Lower leg skin (tissue), 4 donors: ENCODE measurements around the gene YKT6. TPM values are rescaled to one million over a fixed set of nuclear protein-coding genes. Genes with fewer than 3 reads are reported as not detected.

Experiments
- DNase-seq, 2 donors: peaks; one replicate each; pipeline ENCODE4 v3.0.0-alpha.2; 2019; ENCODE audit warnings: low spot score in 2 of 2
- H3K4me3 ChIP-seq: fragments of 200-600 bp; sonication (generic); 2 replicates; pipeline ENCODE4 v1.5.1; 2017; ENCODE audit warnings: mild to moderate bottlenecking, low read depth; ENCODE audit not compliant: poor library complexity, severe bottlenecking
- CTCF ChIP-seq, 3 donors: fragments of 450-650 bp; IDR thresholded peaks; one replicate each; pipeline ENCODE4 v1.5.1; 2016; ENCODE audit warnings: antibody characterized with exemption in 3 of 3, mild to moderate bottlenecking in 3 of 3, moderate library complexity in 2 of 3
- POLR2A ChIP-seq, 2 donors: fragments of 450-650 bp; IDR thresholded peaks; one replicate each; pipeline ENCODE4 v1.6.1; 2016 to 2017; ENCODE audit warnings: antibody characterized with exemption in 2 of 2, mild to moderate bottlenecking in 1 of 2, moderate library complexity in 1 of 2
- WGBS, 2 donors: methylation state at CpG; one replicate each; pipeline ENCODE4 v1.1.5; 2018; 5-methylcytosine and 5-hydroxymethylcytosine counted together
- intact Hi-C: fragments of 100-400 bp; cut with DNase I; formaldehyde crosslinking; loops from one replicate; pipeline ENCODE4 v1.15.0; 2023; ENCODE audit warnings: low total_unique reads
- total RNA-seq, 4 donors: library from RNA; depleted of rRNA; stranded (reverse); fragments of >200 nt; gene quantifications; one replicate each; pipeline ENCODE4 v1.1.0, GENCODE V29; 2016

YKT6 gene
- total RNA-seq, 4 donors from 2014 or later: 38.5 to 51.3 (median 44.3) TPM

GRCh38 chr7:44155191-44156185 lies 45.3 kb upstream of the YKT6 start:
- intact Hi-C loops: no loop called here
- no peak overlapping the region for H3K4me3 ChIP-seq
- 83 to 86% methylated on average over 8 of the region's 8 CpGs for WGBS, 2 donors
- TF ChIP-seq CTCF (IDR thresholded peaks at IDR 0.05): no peak
- no peak for TF ChIP-seq POLR2A (IDR thresholded peaks at IDR 0.05)
- DNase-seq: peak in 1 of 2 donors; percentile 63

DNA sequence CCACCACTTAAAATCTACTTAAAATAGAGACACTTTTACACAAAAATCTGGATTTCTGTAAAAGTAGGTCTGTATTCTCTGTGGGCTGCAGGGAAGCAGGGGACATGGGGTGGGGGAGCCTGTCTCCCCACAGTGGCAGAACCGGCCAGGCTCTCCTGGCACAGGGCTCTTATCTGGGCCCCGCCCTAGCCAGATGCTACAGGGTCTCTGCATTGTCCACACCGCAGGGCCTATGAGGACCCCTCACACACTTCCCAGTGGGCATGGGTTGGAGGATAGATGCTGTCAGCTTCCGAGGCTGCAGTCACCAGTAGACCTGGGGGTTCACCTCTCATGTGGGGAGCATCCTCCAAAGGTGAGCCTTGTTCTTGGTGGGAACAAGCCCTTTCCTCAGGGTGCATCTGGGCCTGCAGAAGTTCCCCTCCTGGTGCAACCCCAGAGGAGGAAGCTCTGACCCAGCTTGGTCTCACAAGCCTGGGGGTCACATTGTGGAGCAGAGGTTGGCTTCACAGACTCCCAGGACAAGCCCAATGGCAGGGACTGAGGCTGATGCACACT lies 44.2 kb upstream of the YKT6 start:
- 69 to 83% methylated on average over 3 to 4 of the region's 4 CpGs for WGBS, 2 donors
- TF ChIP-seq POLR2A (IDR thresholded peaks at IDR 0.05): no peak
- TF ChIP-seq CTCF (IDR thresholded peaks at IDR 0.05): no peak
- intact Hi-C loops: no loop called here
- peak in 1 of 2 donors; percentile 74 for DNase-seq
- no peak overlapping the region for H3K4me3 ChIP-seq

- H3K4me3 ChIP-seq: no peak overlapping the region
- intact Hi-C loops: no loop called here
- DNase-seq: peak in 1 of 2 donors; percentile 69
- WGBS, 2 donors: 80 to 89% methylated on average over 12 to 15 of the region's 15 CpGs
- TF ChIP-seq CTCF (IDR thresholded peaks at IDR 0.05) (no peak), POLR2A (IDR thresholded peaks at IDR 0.05) (no peak)
Measured at GRCh38 chr7:44157116-44158080, 43.4 kb upstream of the YKT6 start.

DNA sequence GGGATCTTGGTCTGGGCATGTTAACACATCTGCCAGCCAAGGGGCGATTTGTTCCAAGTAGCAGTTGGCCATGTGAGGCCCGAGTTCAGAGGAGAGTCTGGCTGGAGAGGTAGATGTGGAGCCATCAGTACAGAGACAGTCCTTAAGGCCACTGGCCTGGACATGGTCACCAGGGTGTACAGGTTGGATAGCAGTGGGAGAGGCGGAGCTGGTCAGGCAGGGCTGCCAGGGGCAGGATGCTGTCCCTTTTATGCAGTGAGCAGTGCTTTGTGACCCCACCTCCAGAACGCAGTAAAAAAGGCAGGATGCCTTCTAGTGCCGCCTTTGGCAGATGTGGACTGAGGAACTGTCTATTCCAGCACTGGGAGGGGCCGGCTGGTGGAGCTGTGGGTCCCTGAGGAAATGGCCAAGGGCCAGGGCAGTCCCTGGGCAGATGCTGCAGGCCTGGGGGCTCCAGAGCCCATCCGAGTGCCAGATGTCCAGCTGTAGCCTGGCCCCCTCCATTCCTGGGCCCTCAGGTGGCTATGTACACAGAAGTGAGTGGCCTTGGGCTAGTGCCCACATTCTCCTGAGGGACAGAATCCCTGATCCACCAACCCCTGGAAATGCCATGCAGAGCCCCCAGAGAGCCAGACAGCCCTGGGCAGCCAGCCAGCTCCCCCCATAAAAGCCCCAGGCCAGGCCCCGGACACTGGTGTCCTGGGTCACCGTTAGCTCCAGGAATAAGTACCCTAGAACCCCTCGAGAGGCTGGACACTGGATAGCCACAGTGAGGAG lies 42.5 kb upstream of the YKT6 start:
- no peak overlapping the region for H3K4me3 ChIP-seq
- DNase-seq: peak in 1 of 2 donors; percentile 78
- intact Hi-C loops: no loop called here
- TF ChIP-seq POLR2A (IDR thresholded peaks at IDR 0.05) (no peak), CTCF (IDR thresholded peaks at IDR 0.05) (no peak)
- WGBS, 2 donors: 71 to 79% methylated on average over 8 to 9 of the region's 10 CpGs
